ENCODE data around the gene CSK.

- TF ChIP-seq CTCF (IDR thresholded peaks at IDR 0.05 in 4 of 5, conservative IDR thresholded peaks at IDR 0.05 in 1 of 5) (no peak), POLR2A (IDR thresholded peaks at IDR 0.05) (no peak)
These were observed 4.8 kb downstream of the CSK start for GRCh38 chr15:74786551-74787165.

Measured in gastrocnemius medialis (tissue), 4 donors.